ENCODE data around the gene HLCS. TPM values are rescaled to one million over a fixed set of nuclear protein-coding genes. Genes with fewer than 3 reads are reported as not detected.

The HLCS gene
- total RNA-seq, 1 experiment from 2014 or later, result 12.7 TPM

DNA sequence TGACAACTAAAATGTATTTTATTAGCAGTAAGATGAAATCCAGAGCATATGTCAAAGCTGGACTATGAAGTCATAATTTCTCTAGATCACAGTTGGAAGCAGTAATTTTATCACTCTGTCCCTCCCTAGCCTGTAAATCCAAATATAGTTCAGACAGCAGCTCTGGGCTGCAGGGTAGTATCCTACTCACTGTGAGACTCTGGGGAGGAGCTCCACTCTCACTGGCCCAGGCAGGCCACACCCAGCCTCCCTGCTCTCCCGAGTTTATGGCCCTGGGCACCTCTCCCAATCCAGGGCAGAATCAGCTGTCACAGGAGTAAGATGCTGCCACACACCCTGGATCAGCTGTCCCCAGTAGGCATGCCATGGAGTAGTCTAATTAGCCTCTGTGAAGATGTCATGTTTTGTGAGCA lies 131.1 kb downstream of the HLCS start:
- Histone ChIP-seq H3K9me3 (ENCODE audit: control insufficient read depth, low read depth, low read length) (no peaks in the 10 kb centered on the region), H3K27me3 (ENCODE audit: insufficient read depth, low read length) (no peaks in the 10 kb centered on the region), H3K4me1 (ENCODE audit: insufficient read depth, low read length) (no peaks in the 10 kb centered on the region), H3K23me2 (ENCODE audit: insufficient read length, low read depth, low read length, poor library complexity, severe bottlenecking) (no peaks in the 10 kb centered on the region), H4K5ac (ENCODE audit: insufficient read length, low read depth, low read length) (no peak overlapping the region), H2BK5ac (ENCODE audit: insufficient read length, low read length) (no peak overlapping the region), H4K20me1 (ENCODE audit: control insufficient read depth, insufficient read depth, insufficient read length) (no peaks in the 10 kb centered on the region), H3K4me2 (ENCODE audit: insufficient read depth, insufficient read length, low read length) (no peak overlapping the region), H4K91ac (ENCODE audit: insufficient read length, low read depth, low read length) (no peak overlapping the region), H3K79me2 (ENCODE audit: insufficient read depth, low read length) (no peaks in the 10 kb centered on the region), H3K9ac (ENCODE audit: extremely low read depth, insufficient read length, low read length) (no peak overlapping the region), H3T11ph (ENCODE audit: low read length) (no peak overlapping the region), H3K27ac (ENCODE audit: insufficient read length, low read depth, low read length) (no peak overlapping the region), H2BK120ac (ENCODE audit: low read depth, low read length, poor library complexity, severe bottlenecking) (no peak overlapping the region), H2AK5ac (ENCODE audit: insufficient read length, low read length) (no peak overlapping the region), H3K79me1 (ENCODE audit: insufficient read depth, low read depth, low read length, poor library complexity, severe bottlenecking) (no peaks in the 10 kb centered on the region), H2AFZ (ENCODE audit: low read length) (no peak overlapping the region), H3K18ac (ENCODE audit: insufficient read length, low read depth, low read length) (no peak overlapping the region), H3K4ac (ENCODE audit: low read depth, low read length) (no peak overlapping the region), H2BK15ac (ENCODE audit: low read depth, low read length) (no peak overlapping the region), H4K8ac (replicated peaks; ENCODE audit: insufficient read length, low read depth, low read length) (no peak overlapping the region), H3K14ac (ENCODE audit: insufficient read depth, low read length) (no peak overlapping the region), H2BK20ac (ENCODE audit: low read depth, low read length, poor library complexity, severe bottlenecking) (no peak overlapping the region), H3K56ac (ENCODE audit: insufficient read length, low read depth, low read length) (no peak overlapping the region), H2BK12ac (ENCODE audit: insufficient read length, low read depth, low read length) (no peak overlapping the region), H3K23ac (ENCODE audit: insufficient read length, low read depth, low read length) (no peak overlapping the region)
- no CpG with 5 or more reads among the region's 1 CpG for whole genome bisulfite sequencing (ENCODE audit: extremely low coverage, insufficient read length, low lambda C conversion rate)
- Mint-ChIP-seq H3K27me3 (ENCODE audit: low read depth) (no peaks in the 10 kb centered on the region), H3K4me1 (no peaks in the 10 kb centered on the region), H3K4me3 (no peak overlapping the region), H3K27ac (no peak overlapping the region), H3K36me3 (ENCODE audit: insufficient read depth in 1 of 3, low read depth in 3 of 3) (no peaks in the 10 kb centered on the region), H3K9me3 (no peaks in the 10 kb centered on the region)
- TF ChIP-seq, protein P1, sequence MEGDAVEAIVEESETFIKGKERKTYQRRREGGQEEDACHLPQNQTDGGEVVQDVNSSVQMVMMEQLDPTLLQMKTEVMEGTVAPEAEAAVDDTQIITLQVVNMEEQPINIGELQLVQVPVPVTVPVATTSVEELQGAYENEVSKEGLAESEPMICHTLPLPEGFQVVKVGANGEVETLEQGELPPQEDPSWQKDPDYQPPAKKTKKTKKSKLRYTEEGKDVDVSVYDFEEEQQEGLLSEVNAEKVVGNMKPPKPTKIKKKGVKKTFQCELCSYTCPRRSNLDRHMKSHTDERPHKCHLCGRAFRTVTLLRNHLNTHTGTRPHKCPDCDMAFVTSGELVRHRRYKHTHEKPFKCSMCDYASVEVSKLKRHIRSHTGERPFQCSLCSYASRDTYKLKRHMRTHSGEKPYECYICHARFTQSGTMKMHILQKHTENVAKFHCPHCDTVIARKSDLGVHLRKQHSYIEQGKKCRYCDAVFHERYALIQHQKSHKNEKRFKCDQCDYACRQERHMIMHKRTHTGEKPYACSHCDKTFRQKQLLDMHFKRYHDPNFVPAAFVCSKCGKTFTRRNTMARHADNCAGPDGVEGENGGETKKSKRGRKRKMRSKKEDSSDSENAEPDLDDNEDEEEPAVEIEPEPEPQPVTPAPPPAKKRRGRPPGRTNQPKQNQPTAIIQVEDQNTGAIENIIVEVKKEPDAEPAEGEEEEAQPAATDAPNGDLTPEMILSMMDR (conservative IDR thresholded peaks at IDR 0.05), result no peak
- no peak for DNase-seq

All from H9 (cell line).